Testis (tissue), 3 donors: ENCODE results near the gene ARRDC1. TPM values are rescaled to one million over a fixed set of nuclear protein-coding genes. Genes with fewer than 3 reads are reported as not detected.
A peak's percentile ranks its signal among the peaks of the same experiment; 100 is the strongest.

ENCODE experiments used
- DNase-seq: peaks from one replicate; pipeline ENCODE4 v3.0.0-alpha.2; 2019
- H3K27ac ChIP-seq, 2 donors: fragments of 200-600 bp; sonication (generic); one replicate each; pipeline ENCODE4 v1.5.1; 2019
- H3K27me3 ChIP-seq: fragments of 200-600 bp; sonication (generic); one replicate; pipeline ENCODE4 v1.5.1; 2019
- H3K36me3 ChIP-seq: fragments of 200-600 bp; sonication (generic); one replicate; pipeline ENCODE4 v1.5.1; 2017; ENCODE audit warnings: low read depth; ENCODE audit errors: missing control alignments
- H3K4me1 ChIP-seq: fragments of 200-600 bp; sonication (generic); one replicate; pipeline ENCODE4 v1.5.1; 2019
- H3K4me3 ChIP-seq, 2 donors: fragments of 200-600 bp; sonication (generic); one replicate each; pipeline ENCODE4 v1.5.1; 2017 to 2019
- H3K9me3 ChIP-seq: fragments of 200-600 bp; sonication (generic); one replicate; pipeline ENCODE4 v1.5.1; 2017
- CTCF ChIP-seq, 3 experiments: fragments of 450-650 bp in 2 of 3; fragments of 200-600 bp in 1 of 3; sonication (generic) in 1 of 3; IDR thresholded peaks; one replicate each; pipeline ENCODE4 v1.5.1; 2016 to 2019; ENCODE audit warnings: antibody characterized with exemption in 3 of 3, mild to moderate bottlenecking in 2 of 3, moderate library complexity in 1 of 3
- POLR2A ChIP-seq: fragments of 450-650 bp; IDR thresholded peaks from one replicate; pipeline ENCODE4 v1.6.1; 2017; ENCODE audit warnings: antibody characterized with exemption, mild to moderate bottlenecking, moderate library complexity
- WGBS, 2 donors: methylation state at CpG; one replicate each; pipeline ENCODE4 v1.1.5; 2018; 5-methylcytosine and 5-hydroxymethylcytosine counted together
- intact Hi-C: fragments of 100-400 bp; cut with DNase I; formaldehyde crosslinking; loops from one replicate; pipeline ENCODE4 v1.15.1; 2023; ENCODE audit warnings: low total_unique reads
- polyA plus RNA-seq: library from polyadenylated mRNA; stranded (reverse); fragments of 350-450 nt; fragmentation: Illumina TruSeq; extraction: RNeasy Lipid Tissue Mini Kit (QIAGEN cat#74804); gene quantifications from one replicate; pipeline ENCODE4 v1.2.3, GENCODE V29; 2014; ENCODE audit warnings: low read depth, low replicate concordance; ENCODE audit not compliant: insufficient read depth
- total RNA-seq, 2 donors: library from RNA; depleted of rRNA; stranded (reverse); fragments of >200 nt; gene quantifications; one replicate each; pipeline ENCODE4 v1.2.3, GENCODE V29; 2016

Gene ARRDC1
- total and polyA plus RNA-seq, 3 donors from 2014 or later, result 36.8 to 47.6 (median 38.2) TPM

GRCh38 chr9:137598943-137599342, 6.5 kb upstream of the ARRDC1 start:
- Histone ChIP-seq H3K27me3 (no peaks in the 10 kb centered on the region), H3K4me1 (no peaks in the 10 kb centered on the region), H3K36me3 (no peaks in the 10 kb centered on the region), H3K4me3 (no peak overlapping the region), H3K9me3 (no peaks in the 10 kb centered on the region), H3K27ac (no peak overlapping the region)
- WGBS, 2 donors, result 80 to 82% methylated on average over 8 of the region's 8 CpGs
- no peak for DNase-seq
- intact Hi-C loops, result no loop called here
- TF ChIP-seq CTCF (IDR thresholded peaks at IDR 0.05), result no peak
- TF ChIP-seq POLR2A, result no peak

- intact Hi-C loops, result no loop called here
- peaks cover 22% of the 10 kb centered on the region for H3K4me1 ChIP-seq
- H3K27me3 ChIP-seq, result no peaks in the 10 kb centered on the region
- no peak overlapping the region for H3K4me3 ChIP-seq
- TF ChIP-seq POLR2A (no peak), CTCF (IDR thresholded peaks at IDR 0.05) (no peak)
- no peaks in the 10 kb centered on the region for H3K36me3 ChIP-seq
- no peaks in the 10 kb centered on the region for H3K9me3 ChIP-seq
- no peak overlapping the region for H3K27ac ChIP-seq
- DNase-seq, result no peak
- WGBS, 2 donors, result 19 to 28% methylated on average over 3 of the region's 3 CpGs
These were observed 2.8 kb upstream of the ARRDC1 start for GRCh38 chr9:137602661-137603060.

- DNase-seq, result no peak
- Histone ChIP-seq H3K27ac (no peak overlapping the region), H3K36me3 (no peaks in the 10 kb centered on the region), H3K27me3 (no peaks in the 10 kb centered on the region), H3K4me3 (no peak overlapping the region), H3K9me3 (no peaks in the 10 kb centered on the region), H3K4me1 (peaks cover 22% of the 10 kb centered on the region)
- TF ChIP-seq CTCF (IDR thresholded peaks at IDR 0.05), result no peak
- no peak for TF ChIP-seq POLR2A
- 54 to 68% methylated on average over 12 to 13 of the region's 13 CpGs for WGBS, 2 donors
- intact Hi-C loops, result no loop called here
These were observed 1.6 kb upstream of the ARRDC1 start for GRCh38 chr9:137603879-137604278.

GRCh38 chr9:137604345-137605086, 970 bp upstream of the ARRDC1 start:
- intact Hi-C loops, result no loop called here
- H3K27ac ChIP-seq, result peak overlapping the region in 1 of 2 donors; percentile 3
- no peak for TF ChIP-seq CTCF (IDR thresholded peaks at IDR 0.05)
- no peak for TF ChIP-seq POLR2A
- H3K4me1 ChIP-seq, result peaks cover 22% of the 10 kb centered on the region
- H3K9me3 ChIP-seq, result no peaks in the 10 kb centered on the region
- peak overlapping the region; percentile 67 to 69 for H3K4me3 ChIP-seq
- no peaks in the 10 kb centered on the region for H3K36me3 ChIP-seq
- 8 to 32% methylated on average over 3 to 49 of the region's 49 CpGs for WGBS, 2 donors
- DNase-seq, result no peak
- H3K27me3 ChIP-seq, result no peaks in the 10 kb centered on the region
